Naive B cell (primary cell): ENCODE data around the gene PLEKHA6. TPM values are rescaled to one million over a fixed set of nuclear protein-coding genes. Genes with fewer than 3 reads are reported as not detected.
A peak's percentile ranks its signal among the peaks of the same experiment; 100 is the strongest.
"Not testable (repeated sequence)": the region's sequence is repeated elsewhere in the genome, so short reads cannot be mapped to it uniquely, and the experiment has no call there.

Experiments used
- ATAC-seq, 2 donors: fragments of 150-1000 bp; cut with Tn5 transposase; 2 replicates each; pipeline ENCODE4 v1.10.0; 2021; ENCODE audit warnings: low read depth in 2 of 2, mild to moderate bottlenecking in 2 of 2, moderate library complexity in 2 of 2
- DNase-seq: peaks from one replicate; pipeline ENCODE4 v3.0.0; 2022
- H3K27ac Mint-ChIP-seq, 6 donors: one replicate each; pipeline ENCODE4 v1.8.0; 2020 to 2022; ENCODE audit warnings: mild to moderate bottlenecking in 6 of 6, mixed read lengths in 6 of 6, moderate library complexity in 5 of 6, inconsistent platforms in 2 of 6
- H3K27me3 Mint-ChIP-seq, 3 donors: one replicate each; pipeline ENCODE4 v1.8.0; 2021 to 2022; ENCODE audit warnings: mixed read lengths in 3 of 3, mild to moderate bottlenecking in 1 of 3
- H3K36me3 Mint-ChIP-seq, 2 donors: one replicate each; pipeline ENCODE4 v1.8.0; 2020 to 2022; ENCODE audit warnings: mixed read lengths in 2 of 2, inconsistent platforms in 1 of 2, mild to moderate bottlenecking in 1 of 2
- H3K4me1 Mint-ChIP-seq, 3 donors: one replicate each; pipeline ENCODE4 v1.8.0; 2020 to 2022; ENCODE audit warnings: mixed read lengths in 3 of 3, inconsistent platforms in 1 of 3, mild to moderate bottlenecking in 1 of 3, moderate library complexity in 1 of 3
- H3K4me3 Mint-ChIP-seq, 8 donors: one replicate each; pipeline ENCODE4 v1.8.0; 2020 to 2022; ENCODE audit warnings: mild to moderate bottlenecking in 8 of 8, mixed read lengths in 8 of 8, moderate library complexity in 8 of 8, inconsistent platforms in 2 of 8
- H3K9me3 Mint-ChIP-seq, 7 donors: one replicate each; pipeline ENCODE4 v1.8.0; 2020 to 2022; ENCODE audit warnings: mixed read lengths in 7 of 7, mild to moderate bottlenecking in 5 of 7, inconsistent platforms in 2 of 7, moderate library complexity in 1 of 7
- polyA plus RNA-seq, 6 donors: library from polyadenylated mRNA; unstranded; fragments of 300-500 nt; fragmentation: Illumina TruSeq; gene quantifications; one replicate each; pipeline ENCODE4 v1.2.3, GENCODE V29; 2021; ENCODE audit warnings: low read depth in 6 of 6

PLEKHA6 gene
- polyA plus RNA-seq, 6 donors from 2014 or later = 0.09 TPM; not detected in 5

- H3K27me3 Mint-ChIP-seq = peaks cover 0 to 22% (median 1%) of the 10 kb centered on the region in 3 donors
- no peak overlapping the region for H3K4me3 Mint-ChIP-seq
- peaks cover 0 to 6% (median 0%) of the 10 kb centered on the region in 3 donors for H3K4me1 Mint-ChIP-seq
- DNase-seq = no peak
- H3K9me3 Mint-ChIP-seq = no peaks in the 10 kb centered on the region
- no peak overlapping the region for H3K27ac Mint-ChIP-seq
- no peak for ATAC-seq
- no peaks in the 10 kb centered on the region for H3K36me3 Mint-ChIP-seq
These were observed 40.7 kb downstream of the PLEKHA6 start for GRCh38 chr1:204319027-204319426.

GRCh38 chr1:204318324-204318723 lies 41.4 kb downstream of the PLEKHA6 start:
- H3K36me3 Mint-ChIP-seq = no peaks in the 10 kb centered on the region
- ATAC-seq = no peak
- H3K27ac Mint-ChIP-seq = no peak overlapping the region
- H3K27me3 Mint-ChIP-seq = peaks cover 0 to 21% (median 6%) of the 10 kb centered on the region in 3 donors
- H3K9me3 Mint-ChIP-seq = no peaks in the 10 kb centered on the region
- DNase-seq = no peak
- H3K4me3 Mint-ChIP-seq = no peak overlapping the region
- H3K4me1 Mint-ChIP-seq = peaks cover 0 to 13% (median 6%) of the 10 kb centered on the region in 3 donors

GRCh38 chr1:204317170-204317569 lies 42.6 kb downstream of the PLEKHA6 start:
- DNase-seq (no peak), ATAC-seq (no peak)
- no peaks in the 10 kb centered on the region for H3K36me3 Mint-ChIP-seq

GRCh38 chr1:204316164-204316563 lies 43.6 kb downstream of the PLEKHA6 start:
- Mint-ChIP-seq H3K4me3 (no peak overlapping the region), H3K27me3 (peaks cover 0 to 21% (median 11%) of the 10 kb centered on the region in 3 donors), H3K27ac (no peak overlapping the region), H3K4me1 (peaks cover 0 to 18% (median 8%) of the 10 kb centered on the region in 3 donors), H3K9me3 (no peaks in the 10 kb centered on the region), H3K36me3 (no peaks in the 10 kb centered on the region)
- ATAC-seq = no peak
- no peak for DNase-seq

More at GRCh38 chr1:204317170-204317569, 42.6 kb downstream of the PLEKHA6 start:
- H3K9me3 Mint-ChIP-seq = no peaks in the 10 kb centered on the region
- H3K4me1 Mint-ChIP-seq = peaks cover 0 to 18% (median 8%) of the 10 kb centered on the region in 3 donors
- no peak overlapping the region for H3K27ac Mint-ChIP-seq
- H3K27me3 Mint-ChIP-seq = peaks cover 0 to 21% (median 11%) of the 10 kb centered on the region in 3 donors
- no peak overlapping the region for H3K4me3 Mint-ChIP-seq

- H3K36me3 Mint-ChIP-seq = no peaks in the 10 kb centered on the region
- H3K27ac Mint-ChIP-seq = peak overlapping the region in 2 of 6 donors; percentile 2 to 28
- ATAC-seq = no peak
- no peak overlapping the region for H3K4me3 Mint-ChIP-seq
- H3K9me3 Mint-ChIP-seq = no peaks in the 10 kb centered on the region
- DNase-seq = no peak
- peaks cover 0 to 30% (median 11%) of the 10 kb centered on the region in 3 donors for H3K27me3 Mint-ChIP-seq
- peaks cover 0 to 18% (median 8%) of the 10 kb centered on the region in 3 donors for H3K4me1 Mint-ChIP-seq
These were observed 44.7 kb downstream of the PLEKHA6 start for GRCh38 chr1:204314893-204315658.

GRCh38 chr1:204314171-204314892 lies 45.4 kb downstream of the PLEKHA6 start:
- peak overlapping the region in 3 of 6 donors; percentile 15 to 34 (median 28) for H3K27ac Mint-ChIP-seq
- peak overlapping the region in 1 of 8 donors; percentile 2 for H3K4me3 Mint-ChIP-seq
- no peaks in the 10 kb centered on the region for H3K9me3 Mint-ChIP-seq
- H3K36me3 Mint-ChIP-seq = no peaks in the 10 kb centered on the region
- no peak for DNase-seq
- peaks cover 0 to 24% (median 11%) of the 10 kb centered on the region in 3 donors for H3K27me3 Mint-ChIP-seq
- H3K4me1 Mint-ChIP-seq = peaks cover 0 to 18% (median 8%) of the 10 kb centered on the region in 3 donors
- ATAC-seq = no peak

- H3K4me1 Mint-ChIP-seq = peaks cover 0 to 18% (median 8%) of the 10 kb centered on the region in 3 donors
- H3K27ac Mint-ChIP-seq = peak overlapping the region in 2 of 6 donors; percentile 15 to 44
These were observed 46.1 kb downstream of the PLEKHA6 start for GRCh38 chr1:204313675-204314074.

GRCh38 chr1:204310970-204311369 lies 48.8 kb downstream of the PLEKHA6 start:
- ATAC-seq, H3K27ac Mint-ChIP-seq, H3K9me3 Mint-ChIP-seq, H3K4me3 Mint-ChIP-seq, H3K36me3 Mint-ChIP-seq, DNase-seq: not testable (repeated sequence)
- peaks cover 8 to 51% (median 38%) of the 10 kb centered on the region in 3 donors for H3K27me3 Mint-ChIP-seq
- peaks cover 0 to 18% (median 8%) of the 10 kb centered on the region in 3 donors for H3K4me1 Mint-ChIP-seq

More at GRCh38 chr1:204313675-204314074, 46.1 kb downstream of the PLEKHA6 start:
- H3K9me3 Mint-ChIP-seq = no peaks in the 10 kb centered on the region
- no peak for ATAC-seq
- H3K36me3 Mint-ChIP-seq = no peaks in the 10 kb centered on the region
- DNase-seq = no peak
- peaks cover 4 to 29% (median 18%) of the 10 kb centered on the region in 3 donors for H3K27me3 Mint-ChIP-seq
- no peak overlapping the region for H3K4me3 Mint-ChIP-seq

GRCh38 chr1:204308023-204308628 lies 51.6 kb downstream of the PLEKHA6 start:
- H3K36me3 Mint-ChIP-seq = no peaks in the 10 kb centered on the region
- DNase-seq (no peak), ATAC-seq (no peak)
- H3K27me3 Mint-ChIP-seq = peaks cover 15 to 57% (median 34%) of the 10 kb centered on the region in 3 donors
- H3K9me3 Mint-ChIP-seq = no peaks in the 10 kb centered on the region
- peaks cover 0 to 2% (median under 1%) of the 10 kb centered on the region in 3 donors for H3K4me1 Mint-ChIP-seq
- H3K27ac Mint-ChIP-seq = no peak overlapping the region
- no peak overlapping the region for H3K4me3 Mint-ChIP-seq

GRCh38 chr1:204307334-204307883 lies 52.3 kb downstream of the PLEKHA6 start:
- ATAC-seq = no peak

GRCh38 chr1:204306076-204306475 lies 53.7 kb downstream of the PLEKHA6 start:
- no peak for ATAC-seq
- Mint-ChIP-seq H3K27ac (peak overlapping the region in 1 of 6 donors; percentile 26), H3K9me3 (no peaks in the 10 kb centered on the region), H3K4me3 (no peak overlapping the region), H3K4me1 (no peaks in the 10 kb centered on the region), H3K27me3 (peaks cover 17 to 49% (median 35%) of the 10 kb centered on the region in 3 donors), H3K36me3 (no peaks in the 10 kb centered on the region)
- no peak for DNase-seq

More at GRCh38 chr1:204307334-204307883, 52.3 kb downstream of the PLEKHA6 start:
- no peak overlapping the region for H3K27ac Mint-ChIP-seq
- no peaks in the 10 kb centered on the region for H3K36me3 Mint-ChIP-seq
- H3K27me3 Mint-ChIP-seq = peaks cover 15 to 50% (median 30%) of the 10 kb centered on the region in 3 donors
- no peaks in the 10 kb centered on the region for H3K9me3 Mint-ChIP-seq
- H3K4me3 Mint-ChIP-seq = no peak overlapping the region
- no peaks in the 10 kb centered on the region for H3K4me1 Mint-ChIP-seq
- DNase-seq = no peak

- Mint-ChIP-seq H3K4me1 (no peaks in the 10 kb centered on the region), H3K4me3 (no peak overlapping the region), H3K27ac (no peak overlapping the region), H3K27me3 (peaks cover 21 to 42% (median 37%) of the 10 kb centered on the region in 3 donors), H3K36me3 (no peaks in the 10 kb centered on the region), H3K9me3 (no peaks in the 10 kb centered on the region)
- ATAC-seq (no peak), DNase-seq (no peak)
These were observed 55.7 kb downstream of the PLEKHA6 start for GRCh38 chr1:204304067-204304466.

- DNase-seq (no peak), ATAC-seq (no peak)
- H3K9me3 Mint-ChIP-seq = no peaks in the 10 kb centered on the region
- H3K27me3 Mint-ChIP-seq = peaks cover 18 to 38% (median 29%) of the 10 kb centered on the region in 3 donors
- H3K4me3 Mint-ChIP-seq = no peak overlapping the region
- H3K27ac Mint-ChIP-seq = peak overlapping the region in 1 of 6 donors; percentile 6
- no peaks in the 10 kb centered on the region for H3K36me3 Mint-ChIP-seq
- no peaks in the 10 kb centered on the region for H3K4me1 Mint-ChIP-seq
These were observed 57.0 kb downstream of the PLEKHA6 start for GRCh38 chr1:204302769-204303168.
